ENCODE measurements around the gene AWAT2.

DNA sequence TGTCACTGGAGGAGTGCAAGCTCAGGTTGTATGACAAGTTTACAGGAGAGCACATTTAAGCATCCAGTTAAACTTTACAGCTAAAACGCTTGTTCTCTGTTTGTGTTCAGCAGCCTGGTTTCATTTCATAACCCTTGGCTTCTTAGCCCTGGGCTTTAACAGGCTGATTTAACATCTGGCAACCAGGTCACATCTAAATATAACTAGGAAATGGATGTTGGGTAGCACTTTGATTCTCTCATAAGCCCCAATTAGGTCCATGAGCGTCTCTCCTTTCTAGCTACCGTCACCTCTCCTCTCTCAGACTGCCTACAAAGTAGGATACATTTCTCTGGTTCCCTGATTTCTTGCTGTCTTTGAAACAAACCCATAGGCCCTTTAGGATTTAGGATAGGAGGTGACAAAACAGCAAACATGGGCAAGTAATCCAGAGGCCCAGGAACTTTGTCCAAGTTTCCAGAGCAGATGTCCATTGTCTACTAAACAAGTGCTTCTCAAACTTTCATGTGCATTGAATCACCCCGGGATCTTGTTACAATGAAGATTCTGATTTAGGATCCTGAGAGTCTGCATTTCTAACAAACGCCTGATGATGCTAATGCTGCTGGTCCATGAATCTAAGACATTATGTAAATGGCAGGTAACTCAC, 35.0 kb upstream of the AWAT2 start:
- TF ChIP-seq POLR2AphosphoS5 (IDR thresholded peaks at IDR 0.05) (no peak), POLR2A (IDR thresholded peaks at IDR 0.05) (no peak)
- TF ChIP-seq, protein P1, sequence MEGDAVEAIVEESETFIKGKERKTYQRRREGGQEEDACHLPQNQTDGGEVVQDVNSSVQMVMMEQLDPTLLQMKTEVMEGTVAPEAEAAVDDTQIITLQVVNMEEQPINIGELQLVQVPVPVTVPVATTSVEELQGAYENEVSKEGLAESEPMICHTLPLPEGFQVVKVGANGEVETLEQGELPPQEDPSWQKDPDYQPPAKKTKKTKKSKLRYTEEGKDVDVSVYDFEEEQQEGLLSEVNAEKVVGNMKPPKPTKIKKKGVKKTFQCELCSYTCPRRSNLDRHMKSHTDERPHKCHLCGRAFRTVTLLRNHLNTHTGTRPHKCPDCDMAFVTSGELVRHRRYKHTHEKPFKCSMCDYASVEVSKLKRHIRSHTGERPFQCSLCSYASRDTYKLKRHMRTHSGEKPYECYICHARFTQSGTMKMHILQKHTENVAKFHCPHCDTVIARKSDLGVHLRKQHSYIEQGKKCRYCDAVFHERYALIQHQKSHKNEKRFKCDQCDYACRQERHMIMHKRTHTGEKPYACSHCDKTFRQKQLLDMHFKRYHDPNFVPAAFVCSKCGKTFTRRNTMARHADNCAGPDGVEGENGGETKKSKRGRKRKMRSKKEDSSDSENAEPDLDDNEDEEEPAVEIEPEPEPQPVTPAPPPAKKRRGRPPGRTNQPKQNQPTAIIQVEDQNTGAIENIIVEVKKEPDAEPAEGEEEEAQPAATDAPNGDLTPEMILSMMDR (IDR thresholded peaks at IDR 0.05), result no peak

Data from prostate gland (tissue), 2 donors.